Measurements from ENCODE around the gene TOMT. TPM values are rescaled to one million over a fixed set of nuclear protein-coding genes. Genes with fewer than 3 reads are reported as not detected.
"Not testable (repeated sequence)": the region's sequence is repeated elsewhere in the genome, so short reads cannot be mapped to it uniquely, and the experiment has no call there.

The TOMT gene
- total RNA-seq, 3 donors from 2014 or later (not counting 1 experiment from before 2014, with no cell fraction given), result not detected

- ATAC-seq (no peak), DNase-seq (no peak)
- H3K9me3 Mint-ChIP-seq, result peaks cover 0 to 3% of the 10 kb centered on the region in 2 donors
- intact Hi-C loops (cut with micrococcal nuclease), result no loop called here
- 63% methylated on average over 2 of the region's 2 CpGs for WGBS (ENCODE audit: insufficient coverage)
- no peaks in the 10 kb centered on the region for H3K4me1 Mint-ChIP-seq
- Histone ChIP-seq H3K4me3 (ENCODE audit: low read length) (no peak overlapping the region), H3K27ac (ENCODE audit: low read length) (no peak overlapping the region), H3K4me1 (ENCODE audit: control insufficient read depth, insufficient read depth, low read length) (no peaks in the 10 kb centered on the region), H3K27me3 (ENCODE audit: control insufficient read depth, insufficient read depth, low read length) (no peaks in the 10 kb centered on the region), H3K9me3 (ENCODE audit: control insufficient read depth, insufficient read depth, low read length) (peaks cover 2% of the 10 kb centered on the region), H3K36me3 (ENCODE audit: control insufficient read depth, insufficient read depth, low read length) (no peaks in the 10 kb centered on the region)
- no peak for TF ChIP-seq CTCF (IDR thresholded peaks at IDR 0.05)
- H3K27me3 Mint-ChIP-seq (ENCODE audit: low read depth in 2 of 2), result peaks cover 13 to 27% of the 10 kb centered on the region in 2 donors
- no peaks in the 10 kb centered on the region for H3K36me3 Mint-ChIP-seq
- H3K4me3 Mint-ChIP-seq, result no peak overlapping the region
- H3K27ac Mint-ChIP-seq, result no peak overlapping the region
These were observed 22.2 kb downstream of the TOMT start for GRCh38 chr11:72127923-72128322.

GRCh38 chr11:72129381-72129780 is 23.7 kb downstream of the TOMT start:
- no peak overlapping the region for H3K27ac ChIP-seq (ENCODE audit: low read length)
- H3K4me1 ChIP-seq (ENCODE audit: control insufficient read depth, insufficient read depth, low read length), result no peaks in the 10 kb centered on the region
- peaks cover 0 to 3% of the 10 kb centered on the region in 2 donors for H3K9me3 Mint-ChIP-seq
- no peak overlapping the region for H3K27ac Mint-ChIP-seq
- intact Hi-C loops (cut with micrococcal nuclease), result no loop called here
- no peaks in the 10 kb centered on the region for H3K36me3 ChIP-seq (ENCODE audit: control insufficient read depth, insufficient read depth, low read length)
- H3K27me3 ChIP-seq (ENCODE audit: control insufficient read depth, insufficient read depth, low read length), result no peaks in the 10 kb centered on the region
- no peak overlapping the region for H3K4me3 Mint-ChIP-seq
- TF ChIP-seq CTCF (IDR thresholded peaks at IDR 0.05), result no peak
- H3K9me3 ChIP-seq (ENCODE audit: control insufficient read depth, insufficient read depth, low read length), result peaks cover 2% of the 10 kb centered on the region
- no peaks in the 10 kb centered on the region for H3K36me3 Mint-ChIP-seq
- no peaks in the 10 kb centered on the region for H3K4me1 Mint-ChIP-seq
- H3K27me3 Mint-ChIP-seq (ENCODE audit: low read depth in 2 of 2), result peaks cover 18 to 26% of the 10 kb centered on the region in 2 donors
- ATAC-seq (no peak), DNase-seq (no peak)
- 87% methylated on average over 3 of the region's 3 CpGs for WGBS (ENCODE audit: insufficient coverage)
- H3K4me3 ChIP-seq (ENCODE audit: low read length), result no peak overlapping the region

- intact Hi-C loops (cut with micrococcal nuclease), result no loop called here
- peaks cover 18 to 20% of the 10 kb centered on the region in 2 donors for H3K27me3 Mint-ChIP-seq (ENCODE audit: low read depth in 2 of 2)
- H3K9me3 Mint-ChIP-seq, result peaks cover 0 to 3% of the 10 kb centered on the region in 2 donors
- no peak for TF ChIP-seq CTCF (IDR thresholded peaks at IDR 0.05)
- no peak overlapping the region for H3K27ac Mint-ChIP-seq
- no peak overlapping the region for H3K4me3 Mint-ChIP-seq
- Histone ChIP-seq H3K4me1 (ENCODE audit: control insufficient read depth, insufficient read depth, low read length) (peaks cover 3% of the 10 kb centered on the region), H3K36me3 (ENCODE audit: control insufficient read depth, insufficient read depth, low read length) (no peaks in the 10 kb centered on the region), H3K27ac (ENCODE audit: low read length) (no peak overlapping the region), H3K4me3 (ENCODE audit: low read length) (no peak overlapping the region), H3K9me3 (ENCODE audit: control insufficient read depth, insufficient read depth, low read length) (peaks cover 2% of the 10 kb centered on the region), H3K27me3 (ENCODE audit: control insufficient read depth, insufficient read depth, low read length) (no peaks in the 10 kb centered on the region)
- H3K36me3 Mint-ChIP-seq, result no peaks in the 10 kb centered on the region
- WGBS (ENCODE audit: insufficient coverage), result no CpG with 5 or more reads among the region's 2 CpGs
- DNase-seq, result no peak
- no peak for ATAC-seq
- no peaks in the 10 kb centered on the region for H3K4me1 Mint-ChIP-seq
These were observed 26.9 kb downstream of the TOMT start for GRCh38 chr11:72132646-72133045.

- H3K4me3 ChIP-seq (ENCODE audit: low read length); H3K27ac Mint-ChIP-seq: not testable (repeated sequence)
- peak in 1 of 3 donors; percentile 46 for ATAC-seq
These were observed 29.7 kb downstream of the TOMT start, which contains the start of gene FOLR3 for GRCh38 chr11:72135473-72135872. TSS of gene FOLR3 (plus strand) at chr11:72135725. CDS start at chr11:72135953, 228 bp downstream.

More at GRCh38 chr11:72135473-72135872, 29.7 kb downstream of the TOMT start, which contains the start of gene FOLR3:
- H3K27ac ChIP-seq (ENCODE audit: low read length); H3K36me3 ChIP-seq (ENCODE audit: control insufficient read depth, insufficient read depth, low read length); H3K4me3 Mint-ChIP-seq; H3K4me1 ChIP-seq (ENCODE audit: control insufficient read depth, insufficient read depth, low read length); DNase-seq; H3K4me1 Mint-ChIP-seq; H3K9me3 ChIP-seq (ENCODE audit: control insufficient read depth, insufficient read depth, low read length); H3K9me3 Mint-ChIP-seq; H3K36me3 Mint-ChIP-seq; intact Hi-C loops (cut with micrococcal nuclease); H3K27me3 ChIP-seq (ENCODE audit: control insufficient read depth, insufficient read depth, low read length): not testable (repeated sequence)
- WGBS (ENCODE audit: insufficient coverage), result 93% methylated on average over 2 of the region's 4 CpGs
- peaks cover 9 to 12% of the 10 kb centered on the region in 2 donors for H3K27me3 Mint-ChIP-seq (ENCODE audit: low read depth in 2 of 2)

All from natural killer cell (primary cell).